Measurements from ENCODE around the gene CRTAC1. TPM values are rescaled to one million over a fixed set of nuclear protein-coding genes. Genes with fewer than 3 reads are reported as not detected.

CRTAC1 gene
- total and polyA plus RNA-seq, 12 donors, result 0.22 to 12.4 (median 1.4) TPM

DNA sequence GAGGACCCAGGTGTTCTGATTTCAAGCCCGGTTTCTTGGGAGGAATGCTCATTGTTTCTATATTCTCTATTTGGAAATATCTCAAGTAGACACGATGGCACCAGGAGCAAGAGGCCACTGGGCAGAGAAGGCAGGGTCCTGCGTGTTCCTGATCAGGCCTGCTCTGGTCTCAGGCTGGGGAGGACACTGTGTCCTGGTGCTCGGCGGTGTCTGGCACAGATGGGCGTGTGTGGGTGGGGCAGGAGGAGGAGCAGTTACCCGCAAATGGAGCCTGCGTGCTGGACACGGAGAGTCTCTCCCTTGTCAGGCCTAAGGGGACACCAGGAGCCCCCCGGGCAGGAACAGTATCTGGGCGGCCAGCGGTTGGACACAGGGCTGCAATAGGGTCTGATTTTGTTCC lies 206.7 kb downstream of the CRTAC1 start:
- 73 to 74% methylated on average over 12 of the region's 12 CpGs for WGBS, 2 donors
- H3K27me3 ChIP-seq, result peaks cover 0 to 10% (median 0%) of the 10 kb centered on the region in 7 donors
- ATAC-seq, result peak in 7 of 8 donors; percentile 64 to 94 (median 80)
- no peak overlapping the region for H3K4me3 ChIP-seq
- TF ChIP-seq, protein P1, sequence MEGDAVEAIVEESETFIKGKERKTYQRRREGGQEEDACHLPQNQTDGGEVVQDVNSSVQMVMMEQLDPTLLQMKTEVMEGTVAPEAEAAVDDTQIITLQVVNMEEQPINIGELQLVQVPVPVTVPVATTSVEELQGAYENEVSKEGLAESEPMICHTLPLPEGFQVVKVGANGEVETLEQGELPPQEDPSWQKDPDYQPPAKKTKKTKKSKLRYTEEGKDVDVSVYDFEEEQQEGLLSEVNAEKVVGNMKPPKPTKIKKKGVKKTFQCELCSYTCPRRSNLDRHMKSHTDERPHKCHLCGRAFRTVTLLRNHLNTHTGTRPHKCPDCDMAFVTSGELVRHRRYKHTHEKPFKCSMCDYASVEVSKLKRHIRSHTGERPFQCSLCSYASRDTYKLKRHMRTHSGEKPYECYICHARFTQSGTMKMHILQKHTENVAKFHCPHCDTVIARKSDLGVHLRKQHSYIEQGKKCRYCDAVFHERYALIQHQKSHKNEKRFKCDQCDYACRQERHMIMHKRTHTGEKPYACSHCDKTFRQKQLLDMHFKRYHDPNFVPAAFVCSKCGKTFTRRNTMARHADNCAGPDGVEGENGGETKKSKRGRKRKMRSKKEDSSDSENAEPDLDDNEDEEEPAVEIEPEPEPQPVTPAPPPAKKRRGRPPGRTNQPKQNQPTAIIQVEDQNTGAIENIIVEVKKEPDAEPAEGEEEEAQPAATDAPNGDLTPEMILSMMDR (IDR thresholded peaks at IDR 0.05), result no peak
- no peaks in the 10 kb centered on the region for H3K9me3 ChIP-seq
- H3K27ac ChIP-seq, result peak overlapping the region in 3 of 10 donors; percentile 40 to 62 (median 43)
- DNase-seq, result peak in 1 of 2 donors; percentile 58
- intact Hi-C loops (cut with DNase I), result no loop called here
- H3K36me3 ChIP-seq, result no peaks in the 10 kb centered on the region
- H3K4me1 ChIP-seq, result peaks cover 0 to 5% (median 0%) of the 10 kb centered on the region in 9 donors

DNA sequence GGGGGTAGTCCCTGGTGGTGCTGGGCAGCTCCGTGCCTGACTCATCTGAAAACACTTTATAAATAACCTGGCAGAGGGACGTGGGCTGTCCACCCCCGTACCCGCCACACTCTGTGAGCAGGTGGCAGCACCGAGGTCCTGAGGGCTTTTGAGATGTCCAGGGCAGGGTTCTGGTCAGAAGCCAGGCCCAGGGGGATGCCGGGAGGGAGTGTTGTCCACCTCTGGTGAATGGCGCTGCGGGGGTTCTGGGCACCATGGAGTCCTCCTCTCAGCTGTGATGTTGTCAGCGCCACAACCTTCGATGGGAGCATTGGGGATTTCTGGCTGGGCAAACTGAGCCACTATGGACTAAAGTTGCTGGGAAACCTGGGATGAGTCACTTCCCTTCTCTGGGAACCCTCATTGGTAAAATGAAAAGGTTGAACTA lies 208.1 kb downstream of the CRTAC1 start:
- H3K27ac ChIP-seq, result peak overlapping the region in 3 of 10 donors; percentile 11 to 56 (median 39)
- no peaks in the 10 kb centered on the region for H3K36me3 ChIP-seq
- 60% methylated on average over 10 of the region's 10 CpGs for WGBS, 2 donors
- peak in 1 of 2 donors; percentile 41 for DNase-seq
- TF ChIP-seq, protein P1 (IDR thresholded peaks at IDR 0.05), result no peak
- no peaks in the 10 kb centered on the region for H3K4me1 ChIP-seq
- no peak overlapping the region for H3K4me3 ChIP-seq
- ATAC-seq, result peak in 7 of 8 donors; percentile 44 to 86 (median 60)
- peaks cover 0 to 11% (median 0%) of the 10 kb centered on the region in 7 donors for H3K27me3 ChIP-seq
- H3K9me3 ChIP-seq, result no peaks in the 10 kb centered on the region
- intact Hi-C loops (cut with DNase I), result no loop called here

DNA sequence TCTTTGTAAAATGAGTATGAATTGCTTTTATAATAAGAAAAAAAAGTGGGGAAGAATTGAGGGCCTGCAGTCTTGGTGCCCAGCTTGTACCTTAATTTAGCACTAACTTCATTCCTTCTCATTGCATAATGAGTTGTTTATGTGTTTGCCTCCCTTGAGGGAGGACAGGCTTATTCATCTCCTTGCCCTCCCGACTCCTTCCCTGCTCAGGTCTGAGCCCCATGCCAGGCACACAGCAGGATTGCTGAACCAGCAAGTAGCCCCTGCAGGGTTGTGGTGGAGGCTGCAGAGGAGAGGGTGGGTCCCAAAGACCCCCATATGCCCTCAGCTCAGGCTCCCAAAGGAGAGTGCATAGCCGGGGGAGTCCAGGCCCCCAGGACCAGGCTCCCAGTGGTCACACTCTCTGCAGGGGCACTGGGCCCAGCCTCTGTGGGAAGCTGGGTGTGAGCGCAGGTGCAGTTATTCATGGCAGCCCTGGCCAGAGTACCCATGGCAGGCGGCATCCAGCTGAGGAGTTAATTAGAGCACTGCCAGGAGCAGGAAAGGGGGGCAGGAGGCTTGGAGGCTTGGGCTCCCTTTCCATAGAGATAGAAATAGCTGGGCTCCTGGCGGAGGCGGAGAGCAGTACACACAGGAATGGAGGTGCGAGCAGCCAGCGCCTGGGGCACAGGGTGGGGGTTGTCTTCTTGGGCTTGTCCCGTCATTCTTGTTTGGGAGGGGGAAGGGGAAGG lies 208.9 kb downstream of the CRTAC1 start:
- H3K27ac ChIP-seq, result peak overlapping the region in 3 of 10 donors; percentile 11 to 56 (median 39)
- no peaks in the 10 kb centered on the region for H3K4me1 ChIP-seq
- no peaks in the 10 kb centered on the region for H3K36me3 ChIP-seq
- intact Hi-C loops (cut with DNase I), result no loop called here
- WGBS, 2 donors, result 55 to 56% methylated on average over 9 of the region's 9 CpGs
- H3K4me3 ChIP-seq, result no peak overlapping the region
- no peaks in the 10 kb centered on the region for H3K9me3 ChIP-seq
- TF ChIP-seq, protein P1 (IDR thresholded peaks at IDR 0.05), result no peak
- ATAC-seq (peak in 7 of 8 donors; percentile 10 to 79 (median 43)), DNase-seq (peak in 1 of 2 donors; percentile 30)
- H3K27me3 ChIP-seq, result peaks cover 0 to 17% (median 0%) of the 10 kb centered on the region in 7 donors

DNA sequence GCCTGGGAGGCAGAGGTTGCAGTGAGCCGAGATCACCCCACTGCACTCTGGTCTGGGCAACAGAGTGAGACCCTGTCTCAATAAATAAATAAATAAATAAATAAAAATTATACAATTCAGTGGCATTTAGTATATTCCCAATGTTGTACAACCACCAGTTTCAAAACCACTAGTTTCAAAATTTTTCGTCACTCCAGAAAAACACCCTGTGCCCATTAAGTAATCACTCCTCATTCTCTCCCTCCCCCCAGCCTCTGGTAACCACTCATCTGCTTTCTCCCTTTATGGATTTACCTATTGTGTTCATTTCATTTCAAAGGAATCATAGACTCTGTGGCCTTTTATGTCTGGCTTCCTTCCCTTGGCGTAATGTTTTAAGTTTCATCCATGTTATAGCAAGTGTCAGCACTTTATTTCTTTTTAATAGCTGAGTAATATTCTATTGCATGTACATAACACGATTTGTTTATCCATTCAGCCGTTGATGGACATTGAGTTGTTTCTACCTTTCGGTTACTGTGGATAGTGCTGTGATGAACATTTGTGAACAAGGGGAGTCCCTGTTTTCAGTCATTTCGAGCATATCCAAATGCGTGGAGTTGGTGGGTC lies 210.2 kb downstream of the CRTAC1 start:
- intact Hi-C loops (cut with DNase I), result no loop called here
- Histone ChIP-seq H3K9me3 (no peaks in the 10 kb centered on the region), H3K27ac (no peak overlapping the region), H3K36me3 (no peaks in the 10 kb centered on the region), H3K4me3 (no peak overlapping the region), H3K27me3 (peaks cover 0 to 29% (median 0%) of the 10 kb centered on the region in 7 donors), H3K4me1 (no peaks in the 10 kb centered on the region)
- ATAC-seq (no peak), DNase-seq (no peak)
- TF ChIP-seq, protein P1 (IDR thresholded peaks at IDR 0.05), result no peak
- 88 to 93% methylated on average over 8 of the region's 8 CpGs for whole genome bisulfite sequencing, 2 donors
